ENCODE data around the gene HOXB1. TPM values are rescaled to one million over a fixed set of nuclear protein-coding genes. Genes with fewer than 3 reads are reported as not detected.

Gene HOXB1
- not detected for total RNA-seq

DNA sequence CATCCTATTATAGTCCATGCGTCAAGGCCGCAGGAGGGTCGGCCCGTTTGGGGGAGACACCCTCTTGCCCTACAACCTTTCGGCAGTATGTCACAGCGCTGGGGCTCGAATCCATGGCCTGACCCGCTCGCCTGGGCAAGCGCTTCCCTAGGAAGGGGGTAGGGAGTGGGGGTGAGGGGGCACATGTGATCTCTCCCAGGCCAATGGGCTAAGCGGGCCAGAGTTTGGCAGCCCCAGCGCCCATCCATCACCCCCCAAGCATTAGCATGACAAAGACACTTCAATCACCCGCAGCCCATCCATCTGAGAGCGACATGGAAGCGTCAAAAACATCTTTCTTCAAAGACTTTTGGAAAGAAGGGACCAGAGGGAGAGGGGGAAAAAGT, at the start of gene HOXB1:
Gene HOXB1, minus strand, starts transcription at position 125 of the 386 bp plus-strand sequence. Its CDS starts 107 bp downstream, at position 18.
- ATAC-seq (no peak), DNase-seq (ENCODE audit: low spot score in 2 of 2) (no peak)
- H3K36me3 Mint-ChIP-seq, result no peaks in the 10 kb centered on the region
- no peak within 1 kb of the TSS for H3K27ac Mint-ChIP-seq
- H3K9me3 Mint-ChIP-seq, result no peaks in the 10 kb centered on the region

DNA sequence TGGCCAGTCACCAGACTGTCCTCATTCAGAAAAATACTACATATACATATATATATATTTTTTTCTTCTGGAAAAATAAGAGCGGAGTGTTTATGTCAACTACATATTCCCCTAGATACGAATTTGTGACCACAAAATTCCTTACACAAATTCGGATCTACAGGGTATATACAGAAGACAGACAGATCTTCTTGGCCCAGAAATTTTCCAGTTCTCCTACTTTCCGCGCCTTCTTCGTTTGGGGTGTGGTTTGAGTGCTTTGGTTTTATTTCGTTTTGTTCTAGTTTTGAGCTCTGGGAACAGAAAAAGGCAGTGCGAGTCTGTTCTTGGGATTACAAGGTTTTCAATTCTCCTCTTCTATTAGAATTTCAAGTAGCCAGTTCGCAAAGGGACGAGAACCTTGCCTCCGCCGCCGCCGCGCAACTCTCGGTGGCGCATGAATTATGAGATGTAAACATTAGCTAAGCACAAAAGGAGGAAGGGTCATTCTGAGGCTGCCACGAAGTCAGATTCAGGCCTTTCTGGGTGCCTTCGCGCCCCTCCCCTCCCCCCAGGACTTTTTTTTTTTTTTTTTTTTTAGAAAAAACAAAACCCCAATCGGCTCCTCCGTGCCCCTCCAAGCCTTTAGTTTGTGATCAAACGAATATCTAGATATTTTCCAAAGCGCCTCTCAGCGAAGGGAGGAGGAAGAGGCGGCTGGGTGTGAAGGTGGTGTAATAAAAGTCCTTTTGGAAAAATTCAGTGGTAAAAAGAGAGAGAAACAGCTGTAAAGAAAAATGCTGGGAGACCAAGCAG, 49.1 kb upstream of the HOXB1 start:
- Mint-ChIP-seq H3K36me3 (peaks cover 0 to 6% of the 10 kb centered on the region in 2 donors), H3K27ac (no peak overlapping the region), H3K9me3 (no peaks in the 10 kb centered on the region)
- ATAC-seq, result no peak
- no peak for DNase-seq (ENCODE audit: low spot score in 2 of 2)

DNA sequence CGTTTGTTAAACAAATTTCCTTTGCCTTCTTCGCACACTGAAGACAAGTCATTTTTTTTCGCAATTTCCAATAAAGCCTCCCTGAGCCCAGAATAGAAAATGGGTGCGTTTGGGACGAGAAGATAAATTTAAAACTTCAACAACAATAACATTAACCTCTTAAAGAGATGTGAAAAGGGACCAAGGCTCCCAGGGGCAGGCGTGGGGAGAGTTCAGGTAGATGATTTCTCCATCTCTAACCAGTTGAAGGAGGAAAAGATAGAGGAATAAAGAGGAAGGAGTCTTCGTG, 48.6 kb upstream of the HOXB1 start:
- ATAC-seq (no peak), DNase-seq (ENCODE audit: low spot score in 2 of 2) (no peak)
- peak overlapping the region in 1 of 2 donors; percentile 65 for H3K27ac Mint-ChIP-seq
- H3K9me3 Mint-ChIP-seq, result no peaks in the 10 kb centered on the region
- H3K36me3 Mint-ChIP-seq, result peaks cover 0 to 6% of the 10 kb centered on the region in 2 donors

DNA sequence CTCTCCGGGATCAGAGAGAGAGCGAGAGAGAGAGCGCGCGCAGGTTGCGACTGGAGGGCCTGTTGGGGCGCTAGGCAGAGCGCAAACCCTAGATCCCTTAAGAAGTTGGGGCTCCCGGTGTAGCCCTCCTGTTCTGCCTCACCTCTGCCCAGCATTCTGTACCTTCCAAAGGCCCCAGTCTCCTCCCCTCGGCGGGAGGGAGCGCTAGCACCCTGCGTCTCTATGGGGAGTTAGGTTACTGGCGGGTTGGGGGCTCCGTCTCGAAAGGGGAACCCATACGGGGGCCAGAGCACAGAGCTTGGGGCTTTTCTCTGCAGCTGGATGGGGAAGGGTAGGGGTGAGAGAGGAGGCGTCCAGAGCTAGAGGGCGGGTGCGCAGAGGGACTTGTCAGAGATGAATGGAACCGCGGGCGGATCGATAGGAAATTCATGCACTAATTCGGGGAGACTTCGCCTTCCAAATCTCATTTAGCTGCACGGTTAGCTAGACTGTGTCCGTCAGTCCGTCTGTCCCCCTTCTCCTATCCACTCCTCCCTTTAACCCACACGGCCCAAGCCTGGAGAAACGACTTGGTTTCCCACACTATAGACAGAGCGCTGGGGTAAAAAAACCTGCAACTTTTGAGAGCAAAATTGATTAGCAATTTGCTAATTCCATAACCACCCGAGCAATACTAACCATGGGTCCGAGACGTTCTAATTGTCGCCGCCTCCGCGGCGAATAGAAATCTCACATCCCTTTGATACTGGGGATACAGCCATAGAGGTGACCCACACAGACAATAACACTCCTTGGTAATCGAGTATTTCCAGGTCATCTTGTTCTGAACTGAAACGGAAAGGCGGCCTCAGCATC, 48.0 kb upstream of the HOXB1 start:
- ATAC-seq (peak; percentile 65 to 83), DNase-seq (ENCODE audit: low spot score in 2 of 2) (no peak)
- H3K9me3 Mint-ChIP-seq, result no peaks in the 10 kb centered on the region

DNA sequence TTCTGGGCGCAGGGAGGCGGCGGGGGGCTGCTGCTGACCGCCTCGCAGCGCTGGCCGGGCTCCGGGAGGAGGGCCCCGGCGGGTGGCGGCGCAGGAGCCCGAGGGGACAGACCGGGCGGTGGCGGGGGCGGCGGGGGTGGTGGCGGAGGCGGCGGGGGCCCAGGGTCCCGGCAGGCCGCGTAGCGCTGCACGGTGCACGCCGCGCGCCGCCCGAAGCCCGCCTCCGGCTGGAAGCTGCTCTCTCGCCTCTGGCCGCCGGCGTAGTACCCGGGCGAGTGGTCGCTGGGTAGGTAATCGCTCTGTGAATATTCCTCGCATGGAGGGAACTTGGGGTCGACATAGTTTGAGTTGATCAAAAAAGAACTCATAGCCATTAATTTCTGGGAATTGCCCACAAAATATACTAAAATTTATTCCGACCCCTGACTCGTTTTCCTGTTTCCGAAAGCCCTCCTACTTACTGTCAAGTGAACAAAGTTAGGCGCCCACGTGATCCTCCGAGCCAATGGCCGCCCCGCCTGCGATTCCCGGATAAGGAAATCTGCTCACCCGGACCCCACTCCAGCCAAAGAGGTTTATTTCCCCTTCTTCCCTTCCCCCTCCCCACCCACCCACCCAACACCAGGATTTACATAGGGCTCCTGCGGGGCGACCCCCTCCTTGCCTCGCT, 47.3 kb upstream of the HOXB1 start, which contains the start of gene HOXB4:
Gene HOXB4, minus strand, starts transcription at position 405 of the 670 bp plus-strand sequence. Its CDS starts 31 bp downstream, at position 374.
- Mint-ChIP-seq H3K27ac (peak within 1 kb of the TSS in 1 of 2 donors; percentile 65), H3K9me3 (no peaks in the 10 kb centered on the region), H3K36me3 (peaks cover 0 to 6% of the 10 kb centered on the region in 2 donors)
- peak; percentile 55 to 78 for DNase-seq (ENCODE audit: low spot score in 2 of 2)
- ATAC-seq, result peak; percentile 75 to 87

More for the DNA sequence above, 48.0 kb upstream of the HOXB1 start:
- Mint-ChIP-seq H3K27ac (peak overlapping the region in 1 of 2 donors; percentile 65), H3K36me3 (peaks cover 0 to 6% of the 10 kb centered on the region in 2 donors)

DNA sequence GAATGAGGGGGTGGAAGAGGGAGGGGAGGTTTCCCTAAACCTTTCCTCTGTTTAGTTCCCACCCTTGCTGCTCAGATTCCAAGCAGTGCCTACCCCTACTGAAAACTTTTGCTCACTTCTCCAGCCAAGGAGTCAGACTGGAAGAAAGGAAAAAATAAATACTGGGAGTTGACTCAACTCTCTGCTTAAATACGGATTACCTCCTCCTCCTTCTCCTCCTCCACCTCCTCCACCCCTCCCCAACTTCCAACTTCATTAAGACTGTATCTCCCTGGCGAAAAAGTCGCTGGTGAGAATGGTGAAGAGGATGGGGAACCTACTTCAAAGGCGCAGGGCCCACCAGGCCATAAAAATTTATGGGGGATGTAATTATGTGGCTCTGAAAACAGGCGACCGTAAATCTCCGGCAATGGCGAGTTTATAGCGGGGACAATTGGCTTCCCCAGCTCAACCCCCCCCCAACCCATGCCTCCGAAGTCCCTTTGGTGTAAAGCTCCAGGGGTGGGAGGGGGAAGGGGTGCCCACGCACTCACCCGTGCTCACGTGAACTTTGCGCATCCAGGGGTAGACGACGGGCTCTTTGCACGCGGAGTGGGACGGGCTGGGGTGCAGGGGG, 46.6 kb upstream of the HOXB1 start:
- ATAC-seq (peak; percentile 2 to 13), DNase-seq (ENCODE audit: low spot score in 2 of 2) (no peak)
- Mint-ChIP-seq H3K27ac (no peak overlapping the region), H3K36me3 (peaks cover 0 to 6% of the 10 kb centered on the region in 2 donors), H3K9me3 (no peaks in the 10 kb centered on the region)

DNA sequence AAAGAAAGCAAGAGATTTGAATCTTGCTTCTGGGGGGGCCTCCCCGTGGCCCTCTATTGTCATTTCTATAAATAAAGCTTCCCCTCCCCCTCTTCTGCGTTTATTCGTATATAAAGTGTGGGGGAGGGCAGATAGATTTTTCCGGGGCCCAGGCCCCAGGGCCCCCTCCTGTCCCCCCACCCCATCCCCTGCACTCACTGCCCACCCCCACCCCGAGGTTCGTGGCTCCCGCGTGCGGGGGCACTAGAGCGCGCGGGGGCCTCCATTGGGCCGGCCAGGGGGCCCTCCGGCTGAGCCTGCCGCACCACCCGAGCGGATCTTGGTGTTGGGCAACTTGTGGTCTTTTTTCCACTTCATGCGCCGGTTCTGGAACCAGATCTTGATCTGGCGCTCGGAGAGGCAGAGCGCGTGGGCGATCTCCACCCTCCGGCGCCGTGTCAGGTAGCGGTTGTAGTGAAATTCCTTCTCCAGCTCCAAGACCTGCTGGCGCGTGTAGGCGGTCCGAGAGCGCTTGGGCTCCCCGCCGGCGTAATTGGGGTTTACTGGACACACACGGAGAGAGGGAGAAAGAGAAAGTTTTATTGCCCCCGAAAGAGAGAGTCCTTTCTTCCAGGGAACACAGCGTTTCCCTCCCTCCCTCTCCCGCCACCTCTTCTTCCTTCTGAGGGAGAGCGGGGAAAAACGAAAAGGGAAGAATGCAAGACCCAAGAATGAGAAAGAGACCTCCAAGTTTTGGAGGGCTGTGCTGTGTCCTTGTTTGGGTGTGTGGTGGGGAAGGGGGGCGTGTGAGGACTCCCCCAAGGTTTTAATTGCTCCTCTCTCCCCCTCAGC, 45.9 kb upstream of the HOXB1 start:
- DNase-seq (ENCODE audit: low spot score in 2 of 2) (no peak), ATAC-seq (no peak)
- H3K27ac Mint-ChIP-seq, result no peak overlapping the region
- H3K36me3 Mint-ChIP-seq, result peaks cover 0 to 6% of the 10 kb centered on the region in 2 donors
- H3K9me3 Mint-ChIP-seq, result no peaks in the 10 kb centered on the region

DNA sequence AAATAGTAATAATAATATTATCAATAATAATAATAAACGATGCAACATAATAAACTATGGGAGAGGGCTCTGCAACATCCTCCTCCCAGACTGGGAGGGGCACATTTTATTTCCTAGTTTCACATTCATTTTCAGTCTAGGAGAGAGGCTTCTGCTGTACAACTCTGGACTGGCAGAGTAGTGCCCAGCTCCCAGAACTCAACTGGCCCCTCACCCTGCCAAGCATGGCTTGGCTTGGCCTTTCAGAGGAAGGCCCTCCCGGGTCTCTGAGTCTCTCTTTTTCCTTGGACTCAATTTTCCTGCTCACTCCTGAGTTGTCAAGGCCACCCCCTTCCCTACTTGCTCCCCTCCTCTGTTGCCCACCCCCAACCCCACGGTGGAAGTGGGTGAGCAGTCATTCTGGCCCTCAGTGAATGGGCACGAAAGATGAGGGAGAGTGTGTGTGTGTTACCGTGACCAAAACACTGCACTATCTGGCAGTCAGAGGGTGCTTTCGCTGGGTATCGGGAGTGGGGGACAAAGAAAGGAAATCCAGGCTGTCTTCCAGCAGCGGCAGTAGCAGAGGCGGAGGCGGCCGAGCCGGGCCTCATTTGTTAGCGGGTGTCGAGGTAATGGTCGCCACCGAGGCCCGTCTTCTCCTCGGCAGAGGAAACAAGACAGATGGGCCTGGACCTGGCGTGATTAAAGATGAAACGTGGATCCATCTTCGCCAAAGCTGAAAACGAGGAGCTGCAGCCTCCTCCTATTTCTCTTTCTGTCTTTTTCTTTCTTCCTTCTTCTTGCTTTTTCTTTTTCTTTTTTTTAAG, 45.1 kb upstream of the HOXB1 start:
- no peaks in the 10 kb centered on the region for H3K9me3 Mint-ChIP-seq

DNA sequence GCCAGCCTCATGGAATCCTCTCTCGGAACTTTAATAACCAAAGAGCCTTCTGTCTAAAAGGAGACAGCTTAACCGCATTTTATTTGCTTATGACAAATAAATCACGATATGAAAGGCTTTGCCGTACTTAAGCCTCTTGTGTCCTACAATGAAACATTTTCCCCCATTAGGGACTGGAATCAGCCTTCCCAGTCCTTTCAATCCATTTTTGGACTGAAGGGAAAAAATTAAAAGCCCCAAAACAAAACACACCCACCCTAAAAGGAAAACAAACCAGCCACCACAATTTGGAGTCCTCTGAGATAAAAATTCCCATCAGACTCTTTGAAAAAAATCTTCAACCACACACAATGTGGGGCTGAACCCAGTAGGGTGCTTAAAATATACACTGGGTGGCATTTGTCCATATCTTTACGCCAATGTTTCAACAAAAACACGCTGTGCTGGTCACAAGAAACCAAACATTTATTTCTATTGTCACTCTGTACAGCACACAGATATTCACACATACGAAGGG, 44.3 kb upstream of the HOXB1 start:
- H3K9me3 Mint-ChIP-seq, result no peaks in the 10 kb centered on the region
- no peak for ATAC-seq
- no peak overlapping the region for H3K27ac Mint-ChIP-seq
- no peak for DNase-seq (ENCODE audit: low spot score in 2 of 2)
- H3K36me3 Mint-ChIP-seq, result peaks cover 0 to 6% of the 10 kb centered on the region in 2 donors

More for the DNA sequence above, 45.1 kb upstream of the HOXB1 start:
- ATAC-seq, result no peak
- no peak for DNase-seq (ENCODE audit: low spot score in 2 of 2)
- Mint-ChIP-seq H3K36me3 (peaks cover 0 to 6% of the 10 kb centered on the region in 2 donors), H3K27ac (no peak overlapping the region)

DNA sequence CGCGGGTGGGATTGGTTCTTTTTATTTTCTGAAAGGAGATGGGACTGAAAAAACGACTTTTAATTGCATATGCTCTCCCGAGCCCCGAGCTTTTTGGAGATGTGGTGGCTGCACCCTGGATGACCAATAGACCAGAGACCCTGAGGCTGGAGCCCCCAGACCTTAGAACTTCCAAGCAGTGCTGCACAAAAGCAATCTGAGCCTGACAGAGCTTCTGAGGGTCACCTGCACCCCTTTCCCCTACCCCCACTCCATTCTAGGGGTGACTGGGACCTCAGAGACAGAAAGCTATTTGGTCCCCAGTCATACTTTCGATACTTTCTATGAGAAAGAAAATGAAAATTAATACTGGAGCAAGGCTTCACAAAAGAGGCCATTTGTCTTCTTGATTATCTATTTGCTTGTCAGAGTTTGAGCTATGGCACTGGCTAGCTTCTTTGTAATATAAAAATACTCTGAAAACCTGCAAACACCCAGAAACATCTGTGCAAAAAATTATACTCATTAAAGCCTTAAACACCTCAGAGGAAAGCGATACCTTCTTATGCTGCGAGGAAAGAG, 43.8 kb upstream of the HOXB1 start:
- peaks cover 0 to 6% of the 10 kb centered on the region in 2 donors for H3K36me3 Mint-ChIP-seq
- ATAC-seq (no peak), DNase-seq (ENCODE audit: low spot score in 2 of 2) (no peak)
- H3K27ac Mint-ChIP-seq, result no peak overlapping the region
- H3K9me3 Mint-ChIP-seq, result no peaks in the 10 kb centered on the region

DNA sequence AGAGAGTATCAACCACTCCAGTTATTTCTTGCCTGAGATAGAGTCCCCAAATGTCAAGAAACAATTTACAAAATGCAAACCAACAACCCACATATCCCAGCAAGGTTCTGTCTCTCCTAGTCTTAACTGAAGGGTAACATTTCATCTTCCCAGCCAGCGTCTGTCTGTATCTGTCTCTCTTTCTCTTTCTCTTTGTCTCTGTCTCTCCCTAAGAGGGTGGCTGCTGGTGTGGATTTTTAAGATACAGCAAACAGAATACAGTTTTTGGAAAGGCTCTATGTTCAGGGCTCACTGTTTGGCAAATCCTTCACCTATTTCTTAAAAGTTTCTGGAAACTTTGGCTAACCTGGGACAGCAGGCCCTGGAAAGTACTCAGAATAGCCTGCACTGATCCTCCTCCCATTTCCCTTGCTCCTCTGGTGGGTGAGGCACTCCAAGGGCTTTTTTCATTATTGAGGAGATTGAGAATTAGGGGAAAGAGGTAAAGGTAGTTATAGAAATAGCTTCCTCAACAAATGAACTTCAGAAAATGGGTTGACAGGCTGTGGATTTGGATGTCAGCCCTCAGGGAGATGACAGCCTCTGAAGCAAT, 41.1 kb upstream of the HOXB1 start:
- Mint-ChIP-seq H3K9me3 (no peaks in the 10 kb centered on the region), H3K27ac (no peak overlapping the region), H3K36me3 (no peaks in the 10 kb centered on the region)
- ATAC-seq, result no peak
- DNase-seq (ENCODE audit: low spot score in 2 of 2), result no peak

DNA sequence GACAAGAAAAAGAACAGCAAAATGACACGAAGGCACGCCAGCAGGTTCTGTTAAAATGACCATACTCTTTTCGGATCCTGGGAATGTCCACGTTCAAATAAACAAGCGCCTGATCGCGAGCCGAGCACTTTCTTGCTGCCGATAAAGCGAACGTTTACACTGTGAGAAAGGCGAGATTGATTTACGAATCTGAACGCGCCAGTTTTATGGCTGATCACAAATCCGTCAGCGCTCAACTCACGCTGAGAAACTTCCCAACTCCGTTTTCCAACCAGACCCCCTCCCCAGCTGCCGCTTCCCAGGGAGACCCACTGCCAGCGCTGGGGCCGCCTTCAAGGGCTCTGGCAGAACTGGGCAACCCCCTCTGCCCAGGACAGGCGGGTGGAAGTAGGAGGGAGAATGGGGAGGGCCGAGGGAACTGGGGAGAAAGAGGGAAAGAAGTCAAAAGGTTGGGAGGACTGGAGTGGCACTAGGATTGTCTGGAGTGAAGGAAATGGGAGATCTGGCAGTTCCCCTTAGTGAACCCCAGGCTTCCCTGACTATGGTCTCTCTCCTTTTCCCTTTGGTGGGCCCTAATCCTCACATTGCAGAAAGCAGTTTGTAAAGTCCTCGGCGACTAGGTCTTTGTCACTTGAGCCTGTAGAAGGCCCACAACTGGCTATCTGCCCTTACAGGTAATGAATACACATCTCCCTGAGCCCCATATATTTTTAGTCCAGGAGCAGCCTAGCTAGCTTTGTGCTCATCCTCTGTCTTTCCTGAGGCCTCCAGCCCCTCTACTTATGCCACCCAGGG, 40.4 kb upstream of the HOXB1 start:
- Mint-ChIP-seq H3K27ac (no peak overlapping the region), H3K36me3 (no peaks in the 10 kb centered on the region), H3K9me3 (no peaks in the 10 kb centered on the region)
- ATAC-seq, result no peak
- no peak for DNase-seq (ENCODE audit: low spot score in 2 of 2)

DNA sequence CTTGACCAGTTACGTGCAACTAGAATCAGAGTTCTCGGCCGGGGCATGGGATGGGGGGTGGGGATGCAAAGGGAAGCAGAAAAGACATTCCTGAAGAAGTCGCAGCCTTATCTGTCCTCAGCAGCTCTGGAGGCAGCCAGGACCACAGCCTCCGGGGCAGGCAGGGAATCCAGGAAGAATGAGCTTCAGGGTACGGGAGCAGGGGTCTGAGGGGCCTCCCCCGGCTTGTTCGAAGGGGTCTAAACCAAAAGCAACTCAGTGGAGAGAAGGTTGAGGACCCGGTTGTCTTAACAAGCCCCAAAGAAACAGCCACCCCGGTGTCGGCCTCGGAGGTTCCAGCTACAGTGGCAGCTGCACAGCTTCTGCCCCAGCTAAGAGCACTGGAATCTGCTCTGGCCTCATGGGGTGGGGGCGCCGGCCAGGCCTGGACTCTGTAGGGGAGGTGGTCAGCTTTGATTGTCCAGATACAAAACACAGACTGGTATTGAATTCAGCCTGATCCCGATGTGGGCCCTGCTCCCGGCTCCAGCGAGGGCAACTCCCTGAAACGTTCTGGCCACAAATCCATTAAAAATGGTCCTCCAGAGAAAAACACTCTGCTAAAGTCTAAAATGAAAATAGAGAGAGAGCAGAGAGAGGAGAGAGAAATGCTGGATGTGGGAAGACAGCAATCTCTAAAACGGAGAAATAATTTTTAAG, 39.7 kb upstream of the HOXB1 start:
- no peak for ATAC-seq
- DNase-seq (ENCODE audit: low spot score in 2 of 2), result no peak
- no peak overlapping the region for H3K27ac Mint-ChIP-seq
- H3K9me3 Mint-ChIP-seq, result no peaks in the 10 kb centered on the region
- no peaks in the 10 kb centered on the region for H3K36me3 Mint-ChIP-seq

All from activated naive CD4-positive, alpha-beta T cell treated with anti-CD3 and anti-CD28 coated beads, Interleukin-2, amount 50 U/mL, for 72 hours (primary cell).